ENCODE results near the gene SLC26A9. TPM values are rescaled to one million over a fixed set of nuclear protein-coding genes. Genes with fewer than 3 reads are reported as not detected.

Gene SLC26A9
- polyA plus RNA-seq, 1 donor from 2014 or later, result not detected

- Mint-ChIP-seq H3K9me3 (no peaks in the 10 kb centered on the region), H3K27ac (no peak overlapping the region), H3K4me3 (no peak overlapping the region), H3K36me3 (peaks cover 3% of the 10 kb centered on the region), H3K27me3 (peaks cover 4% of the 10 kb centered on the region), H3K4me1 (no peaks in the 10 kb centered on the region)
These were observed 13.1 kb downstream of the SLC26A9 start for GRCh38 chr1:205930195-205930577.

- H3K27me3 Mint-ChIP-seq, result peaks cover 4% of the 10 kb centered on the region
- H3K4me1 Mint-ChIP-seq, result no peaks in the 10 kb centered on the region
- no peak overlapping the region for H3K27ac Mint-ChIP-seq
- no peaks in the 10 kb centered on the region for H3K9me3 Mint-ChIP-seq
- peak overlapping the region in 1 of 4 donors; percentile 23 for H3K4me3 Mint-ChIP-seq
- peaks cover 3% of the 10 kb centered on the region for H3K36me3 Mint-ChIP-seq
These were observed 13.6 kb downstream of the SLC26A9 start for GRCh38 chr1:205929496-205930194.

GRCh38 chr1:205928317-205928716 lies 14.9 kb downstream of the SLC26A9 start:
- no peaks in the 10 kb centered on the region for H3K4me1 Mint-ChIP-seq
- H3K4me3 Mint-ChIP-seq, result no peak overlapping the region
- no peak overlapping the region for H3K27ac Mint-ChIP-seq

GRCh38 chr1:205927676-205928075 lies 15.6 kb downstream of the SLC26A9 start:
- H3K9me3 Mint-ChIP-seq, result no peaks in the 10 kb centered on the region
- peaks cover 2% of the 10 kb centered on the region for H3K27me3 Mint-ChIP-seq
- H3K4me1 Mint-ChIP-seq, result no peaks in the 10 kb centered on the region
- no peak overlapping the region for H3K27ac Mint-ChIP-seq
- H3K36me3 Mint-ChIP-seq, result peaks cover 3% of the 10 kb centered on the region
- H3K4me3 Mint-ChIP-seq, result no peak overlapping the region

More at GRCh38 chr1:205928317-205928716, 14.9 kb downstream of the SLC26A9 start:
- peaks cover 2% of the 10 kb centered on the region for H3K27me3 Mint-ChIP-seq
- H3K36me3 Mint-ChIP-seq, result peaks cover 3% of the 10 kb centered on the region
- H3K9me3 Mint-ChIP-seq, result no peaks in the 10 kb centered on the region

GRCh38 chr1:205927247-205927646 lies 16.0 kb downstream of the SLC26A9 start:
- Mint-ChIP-seq H3K4me1 (no peaks in the 10 kb centered on the region), H3K9me3 (no peaks in the 10 kb centered on the region), H3K27me3 (peaks cover 2% of the 10 kb centered on the region), H3K27ac (no peak overlapping the region), H3K4me3 (peak overlapping the region in 1 of 4 donors; percentile 6), H3K36me3 (peaks cover 3% of the 10 kb centered on the region)

GRCh38 chr1:205926636-205927035 lies 16.6 kb downstream of the SLC26A9 start:
- Mint-ChIP-seq H3K36me3 (peaks cover 3% of the 10 kb centered on the region), H3K27ac (peak overlapping the region in 1 of 3 donors; percentile 73), H3K9me3 (no peaks in the 10 kb centered on the region), H3K4me1 (no peaks in the 10 kb centered on the region), H3K4me3 (peak overlapping the region in 1 of 4 donors; percentile 6), H3K27me3 (peaks cover 2% of the 10 kb centered on the region)

GRCh38 chr1:205926213-205926612 lies 17.0 kb downstream of the SLC26A9 start:
- Mint-ChIP-seq H3K36me3 (peaks cover 3% of the 10 kb centered on the region), H3K9me3 (no peaks in the 10 kb centered on the region), H3K4me3 (no peak overlapping the region), H3K4me1 (no peaks in the 10 kb centered on the region), H3K27ac (peak overlapping the region in 1 of 3 donors; percentile 73), H3K27me3 (peaks cover 2% of the 10 kb centered on the region)

- H3K9me3 Mint-ChIP-seq, result no peaks in the 10 kb centered on the region
- peaks cover 3% of the 10 kb centered on the region for H3K36me3 Mint-ChIP-seq
- no peak overlapping the region for H3K4me3 Mint-ChIP-seq
- H3K27me3 Mint-ChIP-seq, result peaks cover 2% of the 10 kb centered on the region
- H3K27ac Mint-ChIP-seq, result no peak overlapping the region
- H3K4me1 Mint-ChIP-seq, result no peaks in the 10 kb centered on the region
These were observed 17.5 kb downstream of the SLC26A9 start for GRCh38 chr1:205925736-205926135.

- H3K9me3 Mint-ChIP-seq, result no peaks in the 10 kb centered on the region
- no peak overlapping the region for H3K27ac Mint-ChIP-seq
- H3K4me1 Mint-ChIP-seq, result no peaks in the 10 kb centered on the region
- peaks cover 3% of the 10 kb centered on the region for H3K36me3 Mint-ChIP-seq
- H3K27me3 Mint-ChIP-seq, result peaks cover 2% of the 10 kb centered on the region
- H3K4me3 Mint-ChIP-seq, result no peak overlapping the region
These were observed 18.8 kb downstream of the SLC26A9 start for GRCh38 chr1:205924460-205924790.

- peaks cover 2% of the 10 kb centered on the region for H3K27me3 Mint-ChIP-seq
- peak overlapping the region in 1 of 3 donors; percentile 84 for H3K27ac Mint-ChIP-seq
- H3K9me3 Mint-ChIP-seq, result no peaks in the 10 kb centered on the region
- no peak overlapping the region for H3K4me3 Mint-ChIP-seq
- peaks cover 0 to 2% (median 0%) of the 10 kb centered on the region in 3 donors for H3K4me1 Mint-ChIP-seq
- peaks cover 3% of the 10 kb centered on the region for H3K36me3 Mint-ChIP-seq
These were observed 19.4 kb downstream of the SLC26A9 start for GRCh38 chr1:205923651-205924459.

- Mint-ChIP-seq H3K27ac (no peak overlapping the region), H3K27me3 (no peaks in the 10 kb centered on the region), H3K36me3 (peaks cover 3% of the 10 kb centered on the region), H3K4me3 (no peak overlapping the region), H3K9me3 (no peaks in the 10 kb centered on the region), H3K4me1 (peaks cover 0 to 2% (median 0%) of the 10 kb centered on the region in 3 donors)
These were observed 20.4 kb downstream of the SLC26A9 start for GRCh38 chr1:205922806-205923205.

- no peak overlapping the region for H3K27ac Mint-ChIP-seq
- peaks cover 0 to 2% (median 0%) of the 10 kb centered on the region in 3 donors for H3K4me1 Mint-ChIP-seq
- H3K27me3 Mint-ChIP-seq, result no peaks in the 10 kb centered on the region
- no peak overlapping the region for H3K4me3 Mint-ChIP-seq
- H3K9me3 Mint-ChIP-seq, result no peaks in the 10 kb centered on the region
- peaks cover 3% of the 10 kb centered on the region for H3K36me3 Mint-ChIP-seq
These were observed 20.9 kb downstream of the SLC26A9 start for GRCh38 chr1:205922314-205922713.

- Mint-ChIP-seq H3K9me3 (no peaks in the 10 kb centered on the region), H3K36me3 (no peaks in the 10 kb centered on the region), H3K27ac (no peak overlapping the region), H3K27me3 (no peaks in the 10 kb centered on the region), H3K4me3 (no peak overlapping the region), H3K4me1 (peaks cover 0 to 2% (median 0%) of the 10 kb centered on the region in 3 donors)
These were observed 21.7 kb downstream of the SLC26A9 start for GRCh38 chr1:205921570-205921909.

- Mint-ChIP-seq H3K27me3 (no peaks in the 10 kb centered on the region), H3K9me3 (no peaks in the 10 kb centered on the region), H3K36me3 (no peaks in the 10 kb centered on the region), H3K27ac (no peak overlapping the region), H3K4me1 (peaks cover 0 to 2% (median 0%) of the 10 kb centered on the region in 3 donors), H3K4me3 (no peak overlapping the region)
These were observed 22.2 kb downstream of the SLC26A9 start for GRCh38 chr1:205920861-205921569.

GRCh38 chr1:205920159-205920558 lies 23.1 kb downstream of the SLC26A9 start:
- no peak overlapping the region for H3K27ac Mint-ChIP-seq
- H3K4me3 Mint-ChIP-seq, result no peak overlapping the region
- no peaks in the 10 kb centered on the region for H3K36me3 Mint-ChIP-seq
- no peaks in the 10 kb centered on the region for H3K9me3 Mint-ChIP-seq
- peaks cover 0 to 2% (median 0%) of the 10 kb centered on the region in 3 donors for H3K4me1 Mint-ChIP-seq
- no peaks in the 10 kb centered on the region for H3K27me3 Mint-ChIP-seq
